Hepatocyte (in vitro differentiated cells): ENCODE measurements around the gene CCDC127. TPM values are rescaled to one million over a fixed set of nuclear protein-coding genes. Genes with fewer than 3 reads are reported as not detected.

Experiments used
- DNase-seq: peaks from one replicate; pipeline ENCODE4 v3.0.0-alpha.2; 2016; ENCODE audit warnings: low spot score
- H2AFZ ChIP-seq: fragments of 200-600 bp; sonication (generic); 2 replicates; pipeline ENCODE4 v1.6.0; 2016; ENCODE audit warnings: antibody characterized with exemption, mild to moderate bottlenecking
- H3K27ac ChIP-seq: fragments of 200-600 bp; sonication (generic); 2 replicates; pipeline ENCODE4 v1.5.1; 2016; ENCODE audit warnings: mild to moderate bottlenecking
- H3K27me3 ChIP-seq: fragments of 200-600 bp; sonication (generic); 2 replicates; pipeline ENCODE4 v1.6.1; 2016
- H3K36me3 ChIP-seq: fragments of 200-600 bp; sonication (generic); replicated peaks from 2 replicates; pipeline ENCODE4 v1.5.1; 2016; ENCODE audit warnings: low read depth; ENCODE audit not compliant: insufficient read depth
- H3K4me1 ChIP-seq: fragments of 200-600 bp; sonication (generic); 2 replicates; pipeline ENCODE4 v1.5.1; 2016; ENCODE audit warnings: mild to moderate bottlenecking, moderate library complexity; ENCODE audit not compliant: insufficient read depth
- H3K4me2 ChIP-seq: fragments of 200-600 bp; sonication (generic); 2 replicates; pipeline ENCODE4 v1.6.0; 2016
- H3K4me3 ChIP-seq: fragments of 200-600 bp; sonication (generic); 2 replicates; pipeline ENCODE4 v1.5.1; 2016; ENCODE audit warnings: mild to moderate bottlenecking
- H3K79me2 ChIP-seq: fragments of 200-600 bp; sonication (generic); 2 replicates; pipeline ENCODE4 v1.6.0; 2017; ENCODE audit warnings: mild to moderate bottlenecking
- H3K9me2 ChIP-seq: fragments of 200-600 bp; sonication (generic); replicated peaks from 2 replicates; pipeline ENCODE4 v1.6.0; 2017; ENCODE audit warnings: mild to moderate bottlenecking; ENCODE audit not compliant: insufficient read depth
- H3K9me3 ChIP-seq: fragments of 200-600 bp; sonication (generic); 2 replicates; pipeline ENCODE4 v1.5.1; 2016; ENCODE audit warnings: low read depth, mild to moderate bottlenecking
- H4K20me1 ChIP-seq: fragments of 200-600 bp; sonication (generic); 2 replicates; pipeline ENCODE4 v1.6.0; 2016; ENCODE audit warnings: mild to moderate bottlenecking; ENCODE audit not compliant: insufficient read depth, poor library complexity, severe bottlenecking
- EZH2 ChIP-seq: fragments of 200-600 bp; sonication (generic); IDR thresholded peaks from 2 replicates; pipeline ENCODE4 v1.6.1; 2016; ENCODE audit warnings: antibody characterized with exemption, mild to moderate bottlenecking, borderline replicate concordance
- EZH2phosphoT487 ChIP-seq: fragments of 200-600 bp; sonication (generic); IDR thresholded peaks from one replicate; pipeline ENCODE4 v1.6.1; 2018; ENCODE audit warnings: antibody characterized with exemption, mild to moderate bottlenecking, low read depth, moderate library complexity; ENCODE audit not compliant: unreplicated experiment, severe bottlenecking
- WGBS: methylation state at CpG from one replicate; pipeline ENCODE4 v1.1.6; 2016; ENCODE audit warnings: low lambda C conversion rate; ENCODE audit errors: missing lambda C conversion rate; 5-methylcytosine and 5-hydroxymethylcytosine counted together
- polyA plus RNA-seq: library from polyadenylated mRNA; unstranded; fragments of >200 nt; fragmentation: Nextera tagmentation; extraction: Ambion mirVana; gene quantifications from 2 replicates; pipeline ENCODE4 v1.2.1, GENCODE V29; 2016
- total RNA-seq: library from RNA; depleted of rRNA; stranded (reverse); fragments of >200 nt; gene quantifications from 2 replicates; pipeline ENCODE4 v1.2.3, GENCODE V29; 2014
- TF ChIP-seq, protein P1 (sequence below): fragments of 200-600 bp; sonication (generic); IDR thresholded peaks from 2 replicates; pipeline ENCODE4 v1.5.1; 2016; ENCODE audit warnings: antibody characterized with exemption, mild to moderate bottlenecking; ENCODE audit not compliant: poor library complexity

Gene CCDC127
- total and polyA plus RNA-seq, 2 experiments from 2014 or later: 4.8 to 13.7 TPM

DNA sequence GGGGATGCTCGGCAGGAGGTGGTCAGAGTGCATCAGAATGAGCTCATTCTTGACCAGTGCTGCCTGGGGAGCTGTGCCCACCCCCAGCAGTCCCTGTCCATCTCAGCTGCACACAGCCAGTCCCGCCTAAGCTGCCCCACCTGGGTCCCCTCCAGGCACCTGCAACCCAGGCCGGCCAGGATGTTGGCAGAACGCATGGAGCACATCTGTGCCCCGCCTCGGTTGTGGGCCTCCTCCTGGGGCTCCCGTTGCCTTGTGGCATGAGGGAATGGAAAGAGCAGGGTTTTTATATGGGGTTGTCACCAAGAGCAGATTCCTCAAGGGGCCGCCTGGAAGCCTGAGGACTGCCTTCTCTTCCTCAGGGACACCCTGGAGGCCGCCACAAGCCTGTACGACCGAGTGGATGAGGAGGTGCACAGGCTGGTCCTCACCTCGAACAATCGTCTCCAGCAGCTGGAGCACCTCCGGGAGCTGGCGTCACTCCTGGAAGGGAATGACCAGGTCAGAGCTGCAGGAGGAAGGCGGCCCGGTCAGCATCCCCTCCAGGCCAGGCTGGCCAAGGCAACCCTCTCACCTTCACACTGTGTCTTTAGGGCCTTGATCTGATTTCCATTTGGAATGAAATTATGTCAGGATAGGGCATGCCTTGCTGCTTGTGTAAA lies 61.4 kb downstream of the CCDC127 start:
- DNase-seq: no peak
- no peak overlapping the region for H3K4me3 ChIP-seq
- no peak overlapping the region for H2AFZ ChIP-seq
- no peaks in the 10 kb centered on the region for H3K9me2 ChIP-seq
- H3K79me2 ChIP-seq: no peaks in the 10 kb centered on the region
- no peaks in the 10 kb centered on the region for H3K36me3 ChIP-seq
- no peaks in the 10 kb centered on the region for H3K4me1 ChIP-seq
- no peak overlapping the region for H3K4me2 ChIP-seq
- no peak overlapping the region for H3K27ac ChIP-seq
- WGBS: 96% methylated on average over 17 of the region's 17 CpGs
- no peaks in the 10 kb centered on the region for H3K9me3 ChIP-seq
- no peaks in the 10 kb centered on the region for H4K20me1 ChIP-seq
- no peaks in the 10 kb centered on the region for H3K27me3 ChIP-seq
- TF ChIP-seq EZH2phosphoT487 (no peak), EZH2 (no peak)
- TF ChIP-seq, protein P1, sequence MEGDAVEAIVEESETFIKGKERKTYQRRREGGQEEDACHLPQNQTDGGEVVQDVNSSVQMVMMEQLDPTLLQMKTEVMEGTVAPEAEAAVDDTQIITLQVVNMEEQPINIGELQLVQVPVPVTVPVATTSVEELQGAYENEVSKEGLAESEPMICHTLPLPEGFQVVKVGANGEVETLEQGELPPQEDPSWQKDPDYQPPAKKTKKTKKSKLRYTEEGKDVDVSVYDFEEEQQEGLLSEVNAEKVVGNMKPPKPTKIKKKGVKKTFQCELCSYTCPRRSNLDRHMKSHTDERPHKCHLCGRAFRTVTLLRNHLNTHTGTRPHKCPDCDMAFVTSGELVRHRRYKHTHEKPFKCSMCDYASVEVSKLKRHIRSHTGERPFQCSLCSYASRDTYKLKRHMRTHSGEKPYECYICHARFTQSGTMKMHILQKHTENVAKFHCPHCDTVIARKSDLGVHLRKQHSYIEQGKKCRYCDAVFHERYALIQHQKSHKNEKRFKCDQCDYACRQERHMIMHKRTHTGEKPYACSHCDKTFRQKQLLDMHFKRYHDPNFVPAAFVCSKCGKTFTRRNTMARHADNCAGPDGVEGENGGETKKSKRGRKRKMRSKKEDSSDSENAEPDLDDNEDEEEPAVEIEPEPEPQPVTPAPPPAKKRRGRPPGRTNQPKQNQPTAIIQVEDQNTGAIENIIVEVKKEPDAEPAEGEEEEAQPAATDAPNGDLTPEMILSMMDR: no peak

DNA sequence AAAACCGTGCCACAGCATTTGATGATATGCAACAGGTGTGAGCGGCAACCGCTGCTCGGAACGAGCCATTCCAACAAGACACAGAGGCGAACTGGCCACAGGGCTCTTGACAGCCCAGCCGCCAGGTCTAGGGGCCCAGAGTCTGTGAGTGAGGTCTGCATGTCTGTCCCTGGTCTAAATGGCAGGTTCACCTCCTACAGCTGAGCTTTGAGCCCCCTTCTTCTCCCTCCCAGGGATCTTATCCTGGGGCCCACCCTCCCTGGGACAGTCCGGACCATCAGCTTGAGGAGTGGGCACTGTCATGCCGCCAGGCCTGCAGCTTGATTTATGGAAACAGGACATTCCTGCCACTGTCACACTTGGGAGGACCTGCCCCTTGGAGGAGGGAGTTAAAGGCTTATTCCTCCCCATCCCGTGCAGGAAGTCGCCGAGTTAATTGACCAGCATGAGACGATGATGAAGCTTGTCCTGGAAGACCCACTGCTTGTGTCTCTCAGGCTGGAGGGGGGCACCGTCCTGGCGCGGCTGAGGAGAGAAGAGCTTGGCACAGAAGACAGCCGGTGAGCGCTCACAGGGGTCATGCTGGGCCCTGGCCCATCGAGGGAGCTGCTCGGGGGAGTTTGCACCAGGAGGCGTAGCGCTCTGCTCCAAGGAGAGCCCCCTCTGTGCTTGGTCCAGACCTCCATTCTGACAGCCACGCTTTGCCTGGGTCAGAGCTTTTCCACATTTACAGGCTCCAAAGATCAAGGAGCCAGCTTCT lies 62.1 kb downstream of the CCDC127 start:
- TF ChIP-seq, protein P1: no peak
- TF ChIP-seq EZH2 (no peak), EZH2phosphoT487 (no peak)
- no peaks in the 10 kb centered on the region for H3K79me2 ChIP-seq
- no peaks in the 10 kb centered on the region for H3K36me3 ChIP-seq
- H3K27ac ChIP-seq: no peak overlapping the region
- H3K4me1 ChIP-seq: no peaks in the 10 kb centered on the region
- no peaks in the 10 kb centered on the region for H3K9me2 ChIP-seq
- no peaks in the 10 kb centered on the region for H4K20me1 ChIP-seq
- no peak overlapping the region for H3K4me2 ChIP-seq
- 93% methylated on average over 23 of the region's 23 CpGs for WGBS
- no peak for DNase-seq
- H2AFZ ChIP-seq: no peak overlapping the region
- no peak overlapping the region for H3K4me3 ChIP-seq
- H3K27me3 ChIP-seq: no peaks in the 10 kb centered on the region
- H3K9me3 ChIP-seq: no peaks in the 10 kb centered on the region

DNA sequence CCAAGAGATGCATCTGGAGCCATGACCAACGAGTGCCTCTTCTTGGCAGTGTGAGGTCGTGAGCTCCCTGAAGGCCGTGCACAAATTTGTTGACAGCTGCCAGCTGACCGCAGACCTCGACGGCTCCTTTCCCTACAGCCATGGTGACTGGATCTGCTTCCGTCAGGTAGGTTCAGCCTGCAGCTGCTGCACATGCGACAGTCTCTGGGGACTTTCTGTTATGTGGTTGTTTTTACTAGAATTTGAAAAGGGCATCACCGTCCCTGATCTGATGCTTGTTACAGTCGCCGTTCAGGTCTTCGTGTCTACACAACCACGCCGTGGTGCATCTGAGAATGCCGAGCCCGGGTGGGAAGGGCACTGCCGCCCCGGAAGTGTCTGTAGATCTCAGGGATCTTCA lies 63.1 kb downstream of the CCDC127 start:
- no peak overlapping the region for H3K4me3 ChIP-seq
- H3K4me2 ChIP-seq: no peak overlapping the region
- H3K9me3 ChIP-seq: no peaks in the 10 kb centered on the region
- H2AFZ ChIP-seq: no peak overlapping the region
- no peaks in the 10 kb centered on the region for H3K79me2 ChIP-seq
- H3K9me2 ChIP-seq: no peaks in the 10 kb centered on the region
- no peak overlapping the region for H3K27ac ChIP-seq
- H3K27me3 ChIP-seq: no peaks in the 10 kb centered on the region
- H3K4me1 ChIP-seq: no peaks in the 10 kb centered on the region
- TF ChIP-seq, protein P1: no peak
- TF ChIP-seq EZH2phosphoT487 (no peak), EZH2 (no peak)
- no peaks in the 10 kb centered on the region for H3K36me3 ChIP-seq
- DNase-seq: no peak
- no peaks in the 10 kb centered on the region for H4K20me1 ChIP-seq
- WGBS: 94% methylated on average over 18 of the region's 18 CpGs
